ENCODE measurements around the gene BRD3OS.

- TF ChIP-seq REST (IDR thresholded peaks at IDR 0.05; ENCODE audit: low read depth, low read length) (no peak), CTCF (IDR thresholded peaks at IDR 0.05) (no peak), RXRA (IDR thresholded peaks at IDR 0.05; ENCODE audit: borderline replicate concordance, low read depth) (no peak), USF2 (IDR thresholded peaks at IDR 0.05; ENCODE audit: borderline replicate concordance, low read depth, low read length) (no peak), RAD21 (IDR thresholded peaks at IDR 0.05; ENCODE audit: low read length) (no peak)
Observed at GRCh38 chr9:134051319-134051718, 26.0 kb downstream of the BRD3OS start.
